DLD1 (cell line): ENCODE data around the gene SMARCB1.

ENCODE experiments used
- in situ Hi-C: cut with HindIII; loops from 2 replicates; pipeline ENCODE4 v1.10.0; 2017; ENCODE audit warnings: low sequenced_read_pairs

The SMARCB1 gene

DNA sequence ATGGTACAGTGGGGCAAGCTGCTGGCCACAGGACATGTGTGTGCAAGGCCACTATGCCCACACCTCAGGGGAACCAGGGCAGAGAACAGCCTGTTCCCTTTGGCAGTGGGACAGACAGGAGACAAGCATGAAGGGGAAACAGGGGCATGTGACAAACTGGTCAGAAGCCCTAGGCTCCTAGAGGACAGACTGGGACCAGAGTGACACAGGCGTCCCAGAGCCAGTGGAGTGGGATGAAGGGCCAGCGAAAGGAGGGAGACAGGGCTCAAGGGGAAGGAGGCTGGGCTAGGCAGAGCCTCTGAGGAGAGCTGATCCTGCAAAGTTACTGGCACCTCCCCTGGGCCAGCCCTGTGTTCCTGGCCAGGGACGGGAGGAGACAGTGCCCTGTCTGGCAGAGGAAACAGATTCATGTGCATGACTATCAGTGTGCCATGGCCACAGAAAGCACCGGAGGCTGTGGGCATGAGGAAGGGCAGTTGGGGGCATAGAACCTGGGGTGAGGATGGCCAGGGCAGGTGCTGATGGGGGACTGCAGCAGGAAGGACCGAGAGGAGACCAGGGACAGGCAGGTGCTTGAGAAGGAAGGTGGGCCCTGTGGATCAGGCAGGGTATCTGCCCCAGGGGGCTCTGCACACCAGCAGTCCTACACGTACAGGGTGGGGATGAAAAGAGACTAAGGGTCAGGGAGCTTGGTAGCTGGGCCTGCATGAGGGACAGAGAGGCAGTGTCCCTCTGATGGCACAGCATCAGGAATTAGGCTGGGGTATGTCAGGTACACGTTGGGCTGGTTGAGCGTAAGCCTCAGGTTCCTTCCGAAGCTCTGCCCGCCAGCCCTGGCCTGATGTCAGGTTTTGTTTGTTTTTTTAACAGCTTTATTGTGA is 42.3 kb downstream of the SMARCB1 start:
- in situ Hi-C loops: no loop called here

DNA sequence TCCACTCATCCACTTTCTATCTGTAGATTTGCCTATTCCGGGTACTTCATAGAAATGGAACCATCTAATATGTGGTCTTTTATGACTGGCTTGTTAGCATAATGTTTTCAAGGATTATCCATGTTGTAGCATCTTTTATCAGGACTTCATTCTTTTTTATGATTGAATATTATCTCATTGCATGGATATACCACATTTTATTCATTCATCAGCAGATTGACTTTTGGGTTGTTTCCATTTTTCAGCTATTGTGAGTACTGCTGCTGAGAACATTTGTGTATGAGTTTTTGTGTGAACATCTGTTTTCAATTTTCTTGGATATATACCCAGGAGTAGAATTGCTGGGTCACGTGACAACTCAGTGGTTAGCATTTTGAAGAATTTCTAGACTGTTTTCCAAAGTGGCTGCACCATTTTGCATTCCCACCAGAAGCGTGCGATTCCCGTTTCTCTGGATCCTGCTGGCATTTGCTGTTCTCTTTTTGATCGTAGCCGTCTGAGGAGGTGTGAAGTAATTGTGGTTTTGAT is 43.1 kb downstream of the SMARCB1 start:
- in situ Hi-C loops: no loop called here

- in situ Hi-C loops: no loop called here
Measured at GRCh38 chr22:23831261-23831660, 44.5 kb downstream of the SMARCB1 start.

- in situ Hi-C loops: no loop called here
Measured at GRCh38 chr22:23831781-23832180, 45.0 kb downstream of the SMARCB1 start.

- in situ Hi-C loops: no loop called here
Measured at GRCh38 chr22:23832226-23833016, 45.7 kb downstream of the SMARCB1 start.

GRCh38 chr22:23833017-23833751 is 46.4 kb downstream of the SMARCB1 start:
- in situ Hi-C loops: no loop called here

- in situ Hi-C loops: no loop called here
Measured at GRCh38 chr22:23833911-23834317, 47.1 kb downstream of the SMARCB1 start.

- in situ Hi-C loops: no loop called here
Measured at GRCh38 chr22:23834406-23834792, 47.6 kb downstream of the SMARCB1 start.

- in situ Hi-C loops: no loop called here
Measured at GRCh38 chr22:23834793-23835483, 48.2 kb downstream of the SMARCB1 start.

- in situ Hi-C loops: no loop called here
Measured at GRCh38 chr22:23835484-23836144, 48.8 kb downstream of the SMARCB1 start.

DNA sequence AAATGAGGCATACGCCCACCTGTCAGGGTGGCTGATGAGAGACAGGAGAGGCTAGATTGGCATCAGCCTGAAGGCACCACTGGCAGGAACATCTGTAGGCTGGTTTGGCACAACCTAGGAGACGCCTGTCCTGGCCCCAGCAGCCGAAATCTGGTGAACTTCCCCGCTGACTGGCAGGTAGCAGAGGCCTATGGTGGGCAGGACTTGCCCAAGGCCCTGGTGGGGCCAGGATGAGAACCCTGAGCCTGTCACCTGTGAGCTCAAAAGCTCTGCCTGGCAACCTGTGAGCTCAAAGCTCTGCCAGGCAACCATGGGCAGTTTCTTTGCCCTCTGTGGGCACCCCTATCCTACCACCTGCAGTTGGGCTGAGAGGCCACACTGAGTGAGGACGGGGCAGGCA is 49.5 kb downstream of the SMARCB1 start:
- in situ Hi-C loops: no loop called here

DNA sequence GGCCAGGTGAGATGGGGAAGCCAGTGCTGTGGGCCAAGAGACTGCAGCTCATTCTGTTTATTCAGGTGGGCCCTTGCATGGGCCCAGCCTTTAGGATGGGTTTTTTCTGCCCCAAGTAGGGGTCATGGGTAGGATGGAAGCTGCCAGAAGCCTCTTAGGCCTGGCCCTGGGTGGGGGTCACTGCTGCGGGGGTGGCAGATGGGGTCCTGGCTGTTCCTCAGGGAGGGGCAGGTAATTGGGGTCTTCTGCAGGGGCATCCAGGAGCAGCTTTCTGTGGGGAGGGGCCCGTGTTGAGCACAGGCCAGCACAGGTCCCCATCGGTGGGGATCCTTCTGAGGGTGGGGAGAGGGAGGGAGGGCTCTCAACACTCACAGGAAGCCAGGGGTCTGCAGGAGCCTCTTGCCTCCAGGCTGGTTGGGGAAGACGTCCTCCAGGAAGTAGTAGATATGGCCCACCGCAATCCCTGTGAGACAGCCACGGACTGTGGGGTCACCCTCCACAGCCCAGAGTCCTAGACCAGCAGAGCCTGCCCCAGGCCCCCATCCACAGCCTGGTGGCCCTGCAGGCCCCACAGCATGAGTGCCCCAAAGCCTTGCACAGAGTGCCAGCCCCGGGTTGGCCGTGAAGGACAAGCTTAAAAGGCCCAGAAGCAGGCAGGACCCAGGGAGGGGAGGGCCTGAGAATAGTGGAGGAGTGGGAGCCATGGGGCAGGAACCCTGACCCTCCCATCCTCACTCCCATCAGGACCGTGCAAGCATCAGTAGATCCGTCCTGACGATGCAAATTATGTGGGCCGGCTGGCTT is 50.1 kb downstream of the SMARCB1 start:
- in situ Hi-C loops: no loop called here

- in situ Hi-C loops: no loop called here
Measured at GRCh38 chr22:23837496-23837859, 50.7 kb downstream of the SMARCB1 start.

DNA sequence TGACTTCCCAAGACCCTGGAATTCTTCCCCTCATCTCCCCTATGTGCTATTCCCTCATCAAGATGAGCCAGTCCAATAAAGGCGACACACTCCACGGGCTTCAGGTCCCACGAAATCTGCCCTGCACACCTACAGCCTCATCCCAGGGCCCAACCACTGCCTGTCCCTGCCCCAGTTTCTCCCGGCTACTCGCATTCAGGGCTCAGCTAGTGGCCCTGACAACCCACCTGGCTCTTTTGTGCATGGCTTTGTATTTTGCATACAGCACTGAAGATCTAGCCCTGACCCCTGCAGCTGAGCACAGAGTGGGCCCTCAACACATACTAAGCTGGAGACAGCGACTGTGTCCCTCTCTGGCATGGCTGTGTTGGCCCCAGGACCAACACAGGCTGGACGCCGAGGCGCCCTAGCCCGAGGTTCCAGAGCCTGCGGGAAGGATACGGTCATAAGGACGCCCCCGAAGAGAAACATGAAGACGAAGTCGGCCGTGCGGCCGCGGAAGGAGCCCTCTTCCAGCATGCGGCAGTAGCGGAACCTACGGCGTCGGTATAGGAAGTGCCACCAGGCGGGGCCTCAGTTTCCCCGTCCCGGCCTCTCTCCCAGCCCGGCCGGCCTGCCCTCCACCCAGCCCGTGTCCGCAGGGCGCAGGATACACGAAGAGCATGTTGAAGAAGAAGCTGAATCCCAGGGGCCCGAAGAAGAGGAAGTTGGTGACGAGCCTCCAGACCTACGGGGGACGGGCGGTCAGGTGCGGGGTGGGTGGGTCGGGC is 51.3 kb downstream of the SMARCB1 start:
- in situ Hi-C loops: no loop called here

- in situ Hi-C loops: no loop called here
Measured at GRCh38 chr22:23838681-23839468, 52.1 kb downstream of the SMARCB1 start, which contains the start of gene DERL3. TSS of gene DERL3 (minus strand) at chr22:23839006. CDS start at chr22:23838987, 19 bp downstream.

DNA sequence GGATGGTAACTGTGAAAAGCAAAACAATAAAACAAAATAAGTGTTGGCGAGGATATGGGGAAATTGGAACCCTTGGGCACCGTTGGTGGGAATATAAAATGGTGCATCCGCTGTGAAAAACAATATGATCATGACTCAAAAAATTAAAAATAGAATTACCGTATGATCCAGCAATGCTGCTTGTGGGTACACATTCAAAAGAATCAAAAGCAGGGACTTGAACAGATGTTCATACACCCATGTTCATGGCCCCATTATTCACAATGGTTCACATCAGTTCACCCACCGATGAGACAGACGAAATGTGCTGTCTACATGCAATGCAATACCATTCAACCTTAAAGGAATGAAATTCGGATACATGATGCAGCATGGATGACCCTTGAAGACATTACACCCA is 53.3 kb downstream of the SMARCB1 start:
- in situ Hi-C loops: no loop called here

DNA sequence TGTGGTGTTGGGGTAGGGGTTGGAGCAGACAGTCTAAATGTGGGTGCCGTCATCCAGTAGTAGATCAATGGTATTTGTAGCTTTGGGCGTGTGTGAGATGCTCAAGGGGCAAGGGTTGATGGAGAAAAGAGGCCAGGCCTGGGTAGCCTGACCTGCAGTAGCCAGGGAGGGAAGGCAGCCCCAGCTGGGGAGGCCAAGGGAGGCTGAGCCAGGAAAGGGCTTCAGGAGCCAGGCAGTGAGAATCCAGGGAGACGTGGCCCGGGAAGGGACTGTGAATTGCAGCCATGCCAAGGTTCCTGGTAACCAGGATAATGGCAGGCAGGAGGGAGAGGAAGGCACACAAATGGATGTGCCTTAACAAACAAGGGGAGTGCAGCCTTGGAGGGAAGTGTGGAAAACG is 54.5 kb downstream of the SMARCB1 start:
- in situ Hi-C loops: no loop called here
